Urinary bladder (tissue), 4 donors: ENCODE results near the gene ESR1. TPM values are rescaled to one million over a fixed set of nuclear protein-coding genes. Genes with fewer than 3 reads are reported as not detected.

Experiments
- DNase-seq: peaks from one replicate; pipeline ENCODE4 v3.0.0-alpha.2; 2015; ENCODE audit errors: extremely low spot score
- H3K27ac ChIP-seq: one replicate; pipeline ENCODE4 v1.5.1; 2013; ENCODE audit warnings: low read depth, mild to moderate bottlenecking, moderate library complexity
- H3K36me3 ChIP-seq: one replicate; pipeline ENCODE4 v1.6.1; 2013; ENCODE audit warnings: mild to moderate bottlenecking, moderate library complexity; ENCODE audit not compliant: insufficient read depth
- H3K4me1 ChIP-seq: one replicate; pipeline ENCODE4 v1.6.1; 2013; ENCODE audit warnings: mild to moderate bottlenecking, moderate library complexity; ENCODE audit not compliant: insufficient read depth
- H3K4me3 ChIP-seq: one replicate; pipeline ENCODE4 v1.5.1; 2013; ENCODE audit warnings: low read depth, low read length
- WGBS: extraction: QIAGEN DNeasy Blood & Tissue Kit; methylation state at CpG from one replicate; pipeline ENCODE4 v1.1.7; 2013; 5-methylcytosine and 5-hydroxymethylcytosine counted together
- polyA plus RNA-seq: library from polyadenylated mRNA; stranded (reverse); fragments of 200-250 nt; gene quantifications from one replicate; pipeline ENCODE4 v1.2.3, GENCODE V29; 2013
- total RNA-seq: library from RNA; depleted of rRNA; stranded (reverse); fragments of >200 nt; gene quantifications from one replicate; pipeline ENCODE4 v1.2.3, GENCODE V29; 2014
- donor health status: healthy with polysubstance abuse.
- donor health status: healthy.

The ESR1 gene
- total and polyA plus RNA-seq, 2 donors: 1.8 to 6.9 TPM

DNA sequence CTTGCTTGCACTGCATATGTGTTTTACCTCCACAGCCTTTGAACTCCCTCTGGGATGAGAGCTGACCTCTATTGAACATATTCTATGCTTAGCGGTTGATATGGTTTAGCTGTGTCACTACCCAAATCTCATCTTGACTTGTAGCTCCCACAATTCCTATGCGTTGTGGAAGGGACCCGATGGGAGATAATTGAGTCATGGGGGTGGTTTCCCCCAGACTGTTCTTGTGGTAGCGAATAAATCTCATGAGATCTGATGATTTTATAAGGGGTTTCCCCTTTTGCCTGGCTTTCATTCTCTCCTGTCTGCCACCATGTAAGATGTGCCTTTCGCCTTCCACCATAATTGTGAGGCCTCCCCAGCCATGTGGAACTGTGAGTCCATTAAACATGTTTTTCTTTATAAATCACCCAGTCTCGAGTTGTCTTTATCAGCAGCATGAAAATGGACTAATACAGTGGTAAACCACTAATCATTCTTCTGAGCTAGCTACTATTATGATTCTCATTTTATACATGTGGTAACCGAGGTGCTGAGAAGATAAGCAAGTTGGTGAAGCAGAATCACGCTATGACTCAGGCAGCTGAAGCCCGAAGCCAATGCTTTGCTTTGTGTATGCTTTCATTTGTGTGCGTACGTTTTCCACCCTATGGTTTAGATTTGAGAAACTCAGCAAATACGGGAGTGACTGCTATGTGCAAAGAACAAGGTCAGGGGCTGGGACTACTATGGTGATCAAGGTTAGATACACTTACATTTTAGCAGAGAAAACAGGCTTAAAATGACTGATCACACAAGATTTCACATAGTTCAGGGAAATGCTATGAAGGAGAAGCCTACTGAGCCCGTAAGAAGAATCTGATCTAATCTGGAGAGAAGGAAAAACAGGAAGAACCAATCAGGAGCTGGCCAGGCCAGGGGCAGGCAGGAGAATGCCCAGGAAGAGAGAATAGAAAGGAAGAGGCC lies 363.5 kb downstream of the ESR1 start:
- no peaks in the 10 kb centered on the region for H3K36me3 ChIP-seq
- H3K4me3 ChIP-seq: no peak overlapping the region
- WGBS: 79% methylated on average over 13 of the region's 13 CpGs
- no peak overlapping the region for H3K27ac ChIP-seq
- no peaks in the 10 kb centered on the region for H3K4me1 ChIP-seq
- DNase-seq: no peak

DNA sequence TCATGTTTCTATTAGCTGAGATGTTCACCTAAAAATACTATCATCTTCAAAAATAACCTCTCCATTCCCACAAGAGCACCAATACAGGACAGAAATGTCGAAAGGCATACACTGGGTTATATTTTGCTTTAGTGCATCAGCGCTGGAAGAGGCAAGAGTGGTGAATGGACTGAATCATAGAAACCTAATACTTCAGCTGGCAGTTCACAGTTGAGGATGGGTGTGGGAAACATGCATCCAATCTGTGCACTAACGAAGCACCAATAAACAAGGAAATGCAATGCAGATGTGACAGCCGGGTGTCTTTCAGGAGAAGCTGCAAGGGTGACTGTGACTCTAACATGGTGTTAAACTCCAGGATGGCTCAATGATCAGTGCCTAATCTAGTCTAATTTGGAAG lies 365.8 kb downstream of the ESR1 start:
- H3K4me3 ChIP-seq: no peak overlapping the region
- no peak for DNase-seq
- H3K27ac ChIP-seq: no peak overlapping the region
- no peaks in the 10 kb centered on the region for H3K36me3 ChIP-seq
- no peaks in the 10 kb centered on the region for H3K4me1 ChIP-seq
- 80% methylated on average over 4 of the region's 4 CpGs for WGBS

DNA sequence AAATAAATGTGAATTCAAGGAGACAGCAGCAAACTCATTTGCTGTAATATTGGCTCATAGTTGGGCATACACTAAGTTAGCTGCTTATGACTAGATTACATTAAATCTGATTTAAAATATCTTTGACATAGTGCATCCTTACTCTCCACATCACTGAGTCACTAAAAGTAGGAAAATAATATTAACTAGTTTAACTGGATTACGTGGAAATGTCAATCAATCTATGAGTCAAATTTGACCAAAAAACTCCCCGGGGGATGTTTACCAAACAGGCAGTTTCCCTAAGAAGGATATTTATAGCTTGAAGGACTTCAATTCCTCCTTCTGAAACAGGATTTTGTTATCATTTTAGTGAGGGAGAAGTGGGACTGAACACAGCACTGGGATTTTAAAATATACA lies 366.5 kb downstream of the ESR1 start:
- no peaks in the 10 kb centered on the region for H3K36me3 ChIP-seq
- WGBS: 86% methylated on average over 2 of the region's 2 CpGs

DNA sequence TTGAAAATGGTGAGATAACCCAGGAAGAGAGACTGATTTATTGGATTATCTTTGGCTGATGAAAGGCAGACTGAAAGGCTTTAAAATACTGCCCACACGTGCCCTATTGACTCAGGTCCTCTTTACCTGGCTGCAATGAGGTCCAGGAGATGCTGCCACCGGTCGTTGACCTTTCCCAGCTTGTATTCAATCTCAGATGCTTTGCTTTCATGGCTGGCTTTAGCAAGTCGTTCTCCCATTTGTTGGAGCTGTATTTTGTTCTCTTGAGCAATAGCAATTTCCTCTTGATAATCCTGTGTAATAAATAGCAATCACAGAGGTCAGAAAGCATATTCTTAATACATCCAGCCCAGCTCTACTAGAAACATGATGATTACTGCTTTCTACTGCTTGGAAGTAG lies 368.8 kb downstream of the ESR1 start:
- peak overlapping the region; percentile 67 for H3K27ac ChIP-seq
- DNase-seq: no peak
- WGBS: 42% methylated on average over 4 of the region's 4 CpGs
- no peak overlapping the region for H3K4me3 ChIP-seq
- no peaks in the 10 kb centered on the region for H3K4me1 ChIP-seq
- no peaks in the 10 kb centered on the region for H3K36me3 ChIP-seq

More for the DNA sequence above, 366.5 kb downstream of the ESR1 start:
- H3K4me3 ChIP-seq: no peak overlapping the region
- no peaks in the 10 kb centered on the region for H3K4me1 ChIP-seq
- DNase-seq: no peak
- no peak overlapping the region for H3K27ac ChIP-seq
